ENCODE results near the gene ALDH4A1.

GRCh38 chr1:18942340-18942739 lies 40.0 kb upstream of the ALDH4A1 start:
- TF ChIP-seq CTCF (IDR thresholded peaks at IDR 0.05) (no peak), POLR2A (IDR thresholded peaks at IDR 0.05) (no peak)
